IMR-90 (cell line): ENCODE results near the gene TMEM200A. TPM values are rescaled to one million over a fixed set of nuclear protein-coding genes. Genes with fewer than 3 reads are reported as not detected.

Experiments used
- ATAC-seq: fragments of 200-7000 bp; cut with Tn5 transposase; 2 replicates; pipeline ENCODE4 v1.9.1; 2020; ENCODE audit warnings: low read depth, mild to moderate bottlenecking, moderate library complexity
- BruUV-seq: library from RNA; stranded (reverse); fragments of 400-500 nt; replicated peaks from 2 replicates; lab custom pipeline; 2021; lab: Mats Ljungman, UMichigan
- CTCF ChIA-PET: fragments of 300-600 bp; formaldehyde crosslinking; extraction: SDS; loops from one replicate; lab custom pipeline; 2021; ENCODE audit warnings: antibody characterized with exemption; lab: Yijun Ruan, JAX
- POLR2A ChIA-PET: fragments of 300-600 bp; sonication (Branson Sonifier 250); formaldehyde crosslinking; loops from one replicate; lab custom pipeline; 2022; ENCODE audit warnings: antibody characterized with exemption; ENCODE audit not compliant: unreplicated experiment; lab: Charles Lee
- DNase-seq: peaks from one replicate; pipeline ENCODE4 v3.0.0; 2013
- H2AFZ ChIP-seq: replicated peaks from 2 replicates; pipeline ENCODE3; 2013; ENCODE audit warnings: low read length, mild to moderate bottlenecking; ENCODE audit not compliant: poor library complexity
- H2AK5ac ChIP-seq: 2 replicates; pipeline ENCODE4 v1.6.1; 2013; ENCODE audit warnings: low read depth, low read length, inconsistent platforms
- H2AK9ac ChIP-seq: replicated peaks from 2 replicates; pipeline ENCODE3; 2013; ENCODE audit warnings: mild to moderate bottlenecking, low read depth, low read length, moderate library complexity; ENCODE audit not compliant: poor library complexity
- H2BK120ac ChIP-seq: 2 replicates; pipeline ENCODE4 v1.6.1; 2013; ENCODE audit warnings: low read depth, low read length, inconsistent platforms
- H2BK15ac ChIP-seq: 3 replicates; pipeline ENCODE4 v1.6.1; 2013; ENCODE audit warnings: low read depth, low read length, inconsistent platforms
- H2BK20ac ChIP-seq: 2 replicates; pipeline ENCODE4 v1.6.1; 2013; ENCODE audit warnings: low read depth, mild to moderate bottlenecking, inconsistent platforms, low read length, moderate library complexity
- H2BK5ac ChIP-seq: 2 replicates; pipeline ENCODE4 v1.6.1; 2013; ENCODE audit warnings: mild to moderate bottlenecking, low read depth, low read length, inconsistent platforms; ENCODE audit not compliant: poor library complexity, severe bottlenecking
- H3K14ac ChIP-seq: replicated peaks from 2 replicates; pipeline ENCODE4 v1.6.1; 2013; ENCODE audit warnings: low read depth, low read length, inconsistent platforms
- H3K18ac ChIP-seq: 2 replicates; pipeline ENCODE4 v1.6.1; 2013; ENCODE audit warnings: low read depth, low read length, control low read depth
- H3K23ac ChIP-seq: 2 replicates; pipeline ENCODE4 v1.6.1; 2013; ENCODE audit warnings: low read depth, low read length, inconsistent platforms
- H3K27ac ChIP-seq: 2 replicates; pipeline ENCODE4 v1.5.1; 2013; ENCODE audit warnings: mild to moderate bottlenecking, control low read depth, low read length; ENCODE audit not compliant: insufficient read depth
- H3K27me3 ChIP-seq: 2 replicates; pipeline ENCODE4 v1.6.1; 2013; ENCODE audit warnings: low read length; ENCODE audit not compliant: control insufficient read depth, insufficient read depth
- H3K36me3 ChIP-seq: 2 replicates; pipeline ENCODE4 v1.6.1; 2013; ENCODE audit warnings: low read length, mixed read lengths; ENCODE audit not compliant: control insufficient read depth, insufficient read depth
- H3K4ac ChIP-seq: 2 replicates; pipeline ENCODE4 v1.6.1; 2013; ENCODE audit warnings: low read depth, low read length, inconsistent platforms
- H3K4me1 ChIP-seq: 2 replicates; pipeline ENCODE4 v1.6.1; 2013; ENCODE audit warnings: low read length, mixed read lengths; ENCODE audit not compliant: control insufficient read depth, insufficient read depth
- H3K4me2 ChIP-seq: 2 replicates; pipeline ENCODE4 v1.6.1; 2013; ENCODE audit warnings: low read depth, mild to moderate bottlenecking, control low read depth, low read length, moderate library complexity
- H3K4me3 ChIP-seq: 2 replicates; pipeline ENCODE4 v1.5.1; 2013; ENCODE audit warnings: low read depth, mild to moderate bottlenecking, control low read depth, low read length, moderate library complexity; ENCODE audit not compliant: insufficient read depth
- H3K56ac ChIP-seq: 2 replicates; pipeline ENCODE4 v1.6.1; 2013; ENCODE audit warnings: low read length, inconsistent platforms; ENCODE audit not compliant: insufficient read depth; ENCODE audit errors: extremely low read depth
- H3K79me1 ChIP-seq, 2 experiments: 2 replicates each; pipeline ENCODE4 v1.6.1; 2013; ENCODE audit warnings: low read length in 2 of 2, inconsistent platforms in 1 of 2, low read depth in 1 of 2
- H3K9ac ChIP-seq: 2 replicates; pipeline ENCODE4 v1.6.1; 2013; ENCODE audit warnings: low read depth, low read length, control low read depth
- H3K9me1 ChIP-seq: 2 replicates; pipeline ENCODE4 v1.6.1; 2013; ENCODE audit warnings: low read length, inconsistent platforms; ENCODE audit not compliant: insufficient read depth
- H3K9me3 ChIP-seq: 2 replicates; pipeline ENCODE4 v1.6.1; 2013; ENCODE audit warnings: low read length; ENCODE audit not compliant: control insufficient read depth, insufficient read depth
- H4K20me1 ChIP-seq: 2 replicates; pipeline ENCODE4 v1.6.1; 2013; ENCODE audit warnings: low read length, inconsistent platforms; ENCODE audit not compliant: insufficient read depth
- H4K5ac ChIP-seq: 2 replicates; pipeline ENCODE4 v1.6.1; 2013; ENCODE audit warnings: mild to moderate bottlenecking, low read depth, low read length, control low read depth
- H4K8ac ChIP-seq, 2 experiments: 2 replicates each; pipeline ENCODE4 v1.6.1; 2013; ENCODE audit warnings: low read depth in 2 of 2, low read length in 2 of 2, control low read depth in 1 of 2, inconsistent platforms in 1 of 2
- H4K91ac ChIP-seq: 2 replicates; pipeline ENCODE4 v1.6.1; 2013; ENCODE audit warnings: low read depth, low read length, inconsistent platforms; ENCODE audit not compliant: insufficient read depth
- RAD21 ChIP-seq: IDR thresholded peaks from 2 replicates; pipeline ENCODE4 v1.6.1; 2012; ENCODE audit warnings: low read length, improper control_type of control experiment
- RFX5 ChIP-seq: IDR thresholded peaks from 2 replicates; pipeline ENCODE4 v1.8.0; 2012; ENCODE audit warnings: low read depth, mild to moderate bottlenecking, low read length, moderate library complexity
- USF2 ChIP-seq: fragments of 150-350 bp; IDR thresholded peaks from 2 replicates; pipeline ENCODE4 v1.6.1; 2017; ENCODE audit warnings: mild to moderate bottlenecking, antibody characterized with exemption, low read length, low read depth
- WGBS, 2 experiments: methylation state at CpG; one replicate each; pipeline versions ENCODE4 v1.1.5 to v1.1.7; 2013; ENCODE audit warnings: missing lambda C conversion rate in 2 of 2; ENCODE audit not compliant: insufficient read length in 1 of 2; ENCODE audit errors: extremely low coverage in 2 of 2; 5-methylcytosine and 5-hydroxymethylcytosine counted together
- dilution Hi-C: fragments of 300-500 bp; cut with HindIII; formaldehyde crosslinking; loops from one replicate; pipeline ENCODE4 v1.14.3; 2018; ENCODE audit warnings: low sequenced_read_pairs; ENCODE audit not compliant: unreplicated experiment
- in situ Hi-C: fragments of 300-500 bp; cut with MboI; formaldehyde crosslinking; loops from 3 replicates; pipeline ENCODE4 v1.14.3; 2019; ENCODE audit warnings: low sequenced_read_pairs, inconsistent platforms, mixed read lengths
- intact Hi-C: fragments of 100-400 bp; cut with micrococcal nuclease; formaldehyde crosslinking; loops from 2 replicates; pipeline ENCODE4 v1.10.0; 2022
- polyA plus RNA-seq, 3 experiments: library from polyadenylated mRNA; depleted of rRNA; stranded (reverse); fragments of >200 nt; gene quantifications; 2 replicates each; pipeline ENCODE4 v1.2.3, GENCODE V29; 2012; ENCODE audit warnings: low replicate concordance in 1 of 3
- total RNA-seq: library from RNA; depleted of rRNA; stranded (reverse); fragments of >200 nt; gene quantifications from 2 replicates; pipeline ENCODE4 v1.2.3, GENCODE V29; 2012

TMEM200A gene
- total and polyA plus RNA-seq, 2 of the 4 experiments (the other 2 are of a cell fraction), result 22.8 to 37.1 TPM

- Histone ChIP-seq H2AFZ (no peak overlapping the region), H3K4me1 (0 out of 2 replicates have a peak, but pooled peaks cover 1% of the 10 kb centered on the region), H3K27ac (no peak overlapping the region), H4K20me1 (no peaks in the 10 kb centered on the region), H3K27me3 (no peaks in the 10 kb centered on the region), H3K14ac (no peak overlapping the region), H3K23ac (no peak overlapping the region), H4K91ac (no peak overlapping the region), H2BK15ac (no peak overlapping the region), H2AK5ac (no peak overlapping the region), H2AK9ac (no peak overlapping the region), H3K56ac (no peak overlapping the region), H3K9me1 (no peaks in the 10 kb centered on the region), H3K4me3 (no peak overlapping the region), H2BK20ac (no peak overlapping the region), H3K4ac (no peak overlapping the region), H3K9me3 (no peaks in the 10 kb centered on the region), H3K36me3 (no peaks in the 10 kb centered on the region), H3K4me2 (no peak overlapping the region), H2BK5ac (no peak overlapping the region), H3K18ac (no peak overlapping the region), H2BK120ac (no peak overlapping the region), H4K5ac (no peak overlapping the region), H3K79me1 (no peaks in the 10 kb centered on the region), H3K9ac (no peak overlapping the region), H4K8ac (no peak overlapping the region)
- intact Hi-C loops (no loop called here), dilution Hi-C loops (no loop called here), in situ Hi-C loops (no loop called here)
- ChIA-PET CTCF (no interaction called here), POLR2A (no interaction called here)
- no TSS peak for BruUV-seq
- TF ChIP-seq RAD21, result no peak
- no peak for TF ChIP-seq RFX5
- TF ChIP-seq USF2, result no peak
- DNase-seq, result no peak
- no peak for ATAC-seq
- WGBS, 2 experiments, result no CpG with 5 or more reads among the region's 1 CpG
Observed at GRCh38 chr6:130460934-130461333, 95.1 kb downstream of the TMEM200A start.
